Prostate gland (tissue), 2 donors: Measurements from ENCODE around the gene TPSG1.

Experiments used
- CTCF ChIP-seq, 4 experiments: fragments of 200-600 bp in 2 of 4; fragments of 450-650 bp in 2 of 4; sonication (generic) in 2 of 4; IDR thresholded peaks; 1 replicate in 3 of 4; 2 replicates in 1 of 4; pipeline ENCODE4 v1.5.1; 2016 to 2019; ENCODE audit warnings: antibody characterized with exemption in 4 of 4, mild to moderate bottlenecking in 2 of 4, moderate library complexity in 2 of 4
- POLR2A ChIP-seq: fragments of 450-650 bp; IDR thresholded peaks from one replicate; pipeline ENCODE4 v1.6.1; 2016; ENCODE audit warnings: antibody characterized with exemption, mild to moderate bottlenecking

DNA sequence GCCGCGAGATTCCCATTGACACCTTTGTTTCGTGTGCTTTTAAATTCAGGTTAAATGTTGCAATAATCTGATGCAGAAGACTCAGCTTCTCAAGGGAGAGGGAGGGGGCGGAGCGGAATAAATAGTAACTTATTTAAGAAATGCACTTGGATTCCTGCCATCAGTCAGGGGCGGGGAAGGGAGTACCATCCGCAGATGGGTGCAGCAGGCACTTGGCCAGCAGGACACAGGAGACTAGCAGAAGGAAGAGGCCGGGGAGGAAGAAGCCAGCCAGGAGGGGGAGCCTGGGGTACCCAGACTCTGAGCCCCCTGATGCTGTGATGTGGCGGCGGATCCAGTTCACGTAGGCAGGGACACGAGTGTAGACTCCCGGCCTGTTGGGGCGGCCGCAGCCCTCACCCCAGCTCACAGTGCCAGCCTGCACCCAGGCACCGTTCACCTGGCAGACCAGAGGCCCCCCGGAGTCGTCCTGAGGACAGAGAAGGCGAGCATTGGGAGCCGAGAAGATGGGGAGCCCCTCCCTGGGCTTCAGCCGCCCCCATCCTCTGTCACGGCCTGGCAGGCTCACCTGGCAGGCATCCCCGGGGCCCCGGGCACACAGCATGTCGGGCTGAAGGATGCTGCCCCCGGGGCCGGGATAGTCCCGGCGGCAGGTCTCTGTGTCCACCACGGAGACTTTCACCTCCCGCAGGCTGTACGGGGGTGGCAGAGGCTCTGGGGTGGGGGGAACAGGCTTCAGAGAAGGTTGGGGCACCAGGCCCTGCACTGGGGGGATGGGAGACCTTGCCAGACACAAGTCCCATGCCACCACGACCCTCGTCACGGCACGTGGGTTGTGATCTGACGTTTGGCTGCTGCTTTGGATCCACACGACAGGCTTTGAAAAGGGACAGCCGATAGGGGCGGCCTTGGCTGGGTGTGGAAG, 3.2 kb downstream of the TPSG1 start:
- TF ChIP-seq POLR2A (no peak), CTCF (IDR thresholded peaks at IDR 0.05) (no peak)
